Gastrocnemius medialis (tissue), 4 donors: Measurements from ENCODE around the gene CDH20.

Source experiments
- CTCF ChIP-seq, 5 experiments: fragments of 450-650 bp in 3 of 5; fragments of 200-600 bp in 2 of 5; sonication (generic) in 2 of 5; IDR thresholded peaks in 4 of 5; conservative IDR thresholded peaks in 1 of 5; 1 replicate in 4 of 5; 2 replicates in 1 of 5; pipeline ENCODE4 v1.5.1; 2016 to 2019; ENCODE audit warnings: antibody characterized with exemption in 5 of 5, mild to moderate bottlenecking in 3 of 5, moderate library complexity in 3 of 5
- POLR2A ChIP-seq, 2 donors: fragments of 450-650 bp; IDR thresholded peaks; one replicate each; pipeline ENCODE4 v1.6.1; 2017; ENCODE audit warnings: antibody characterized with exemption in 2 of 2, mild to moderate bottlenecking in 2 of 2, moderate library complexity in 2 of 2

- TF ChIP-seq POLR2A (IDR thresholded peaks at IDR 0.05) = no peak
- no peak for TF ChIP-seq CTCF (IDR thresholded peaks at IDR 0.05 in 4 of 5, conservative IDR thresholded peaks at IDR 0.05 in 1 of 5)
These were observed 3.5 kb downstream of the CDH20 start for GRCh38 chr18:61336766-61337165.
